Right lobe of liver (tissue), 4 donors: ENCODE data around the gene KCND2.

Experiments
- POLR2A ChIP-seq: fragments of 450-650 bp; IDR thresholded peaks from one replicate; pipeline ENCODE4 v1.6.1; 2017; ENCODE audit warnings: antibody characterized with exemption, mild to moderate bottlenecking
- TF ChIP-seq, protein P1 (sequence below), 4 donors: fragments of 200-600 bp in 3 of 4; fragments of 450-650 bp in 1 of 4; IDR thresholded peaks; one replicate each; pipeline versions ENCODE4 v1.5.1 to v1.8.0; 2016 to 2022; ENCODE audit warnings: antibody characterized with exemption in 4 of 4, mild to moderate bottlenecking in 2 of 4
- donor health status: DM: no; HTN: no; CAD: no.
- donor health status: DM: no; HTN: no; CAD: no.
- donor health status: DM: no; HTN: yes; CAD: no.

DNA sequence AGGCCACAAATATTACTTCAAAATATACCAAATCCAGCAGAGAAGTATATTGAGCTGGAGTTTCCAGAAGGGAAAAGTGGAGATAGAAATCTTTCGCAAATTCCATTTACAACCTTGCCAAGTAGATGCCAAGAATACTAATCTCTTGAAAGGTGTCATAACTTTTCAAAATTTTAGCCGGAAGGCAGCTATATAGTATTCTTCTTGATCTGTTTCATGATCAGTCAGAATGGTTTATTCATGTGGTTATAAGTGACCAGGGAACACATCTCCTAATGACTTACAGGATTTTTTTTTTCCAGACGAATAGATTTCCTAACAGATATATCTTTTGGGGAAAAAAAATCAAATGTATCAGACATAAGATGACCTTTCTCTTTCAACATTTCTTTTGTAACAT, 314.3 kb downstream of the KCND2 start:
- TF ChIP-seq, protein P1, sequence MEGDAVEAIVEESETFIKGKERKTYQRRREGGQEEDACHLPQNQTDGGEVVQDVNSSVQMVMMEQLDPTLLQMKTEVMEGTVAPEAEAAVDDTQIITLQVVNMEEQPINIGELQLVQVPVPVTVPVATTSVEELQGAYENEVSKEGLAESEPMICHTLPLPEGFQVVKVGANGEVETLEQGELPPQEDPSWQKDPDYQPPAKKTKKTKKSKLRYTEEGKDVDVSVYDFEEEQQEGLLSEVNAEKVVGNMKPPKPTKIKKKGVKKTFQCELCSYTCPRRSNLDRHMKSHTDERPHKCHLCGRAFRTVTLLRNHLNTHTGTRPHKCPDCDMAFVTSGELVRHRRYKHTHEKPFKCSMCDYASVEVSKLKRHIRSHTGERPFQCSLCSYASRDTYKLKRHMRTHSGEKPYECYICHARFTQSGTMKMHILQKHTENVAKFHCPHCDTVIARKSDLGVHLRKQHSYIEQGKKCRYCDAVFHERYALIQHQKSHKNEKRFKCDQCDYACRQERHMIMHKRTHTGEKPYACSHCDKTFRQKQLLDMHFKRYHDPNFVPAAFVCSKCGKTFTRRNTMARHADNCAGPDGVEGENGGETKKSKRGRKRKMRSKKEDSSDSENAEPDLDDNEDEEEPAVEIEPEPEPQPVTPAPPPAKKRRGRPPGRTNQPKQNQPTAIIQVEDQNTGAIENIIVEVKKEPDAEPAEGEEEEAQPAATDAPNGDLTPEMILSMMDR (IDR thresholded peaks at IDR 0.05), result no peak
- TF ChIP-seq POLR2A, result no peak
